HEK293T (cell line): ENCODE data around the gene OLFML3.

Source experiments
- CTCF ChIA-PET: fragments of 350-600 bp; formaldehyde crosslinking; extraction: SDS; loops from one replicate; lab custom pipeline; 2021; ENCODE audit warnings: antibody characterized with exemption, inconsistent platforms; lab: Yijun Ruan, JAX
- POLR2A ChIA-PET: fragments of 350-600 bp; formaldehyde crosslinking; extraction: SDS; loops from one replicate; lab custom pipeline; 2020; ENCODE audit warnings: antibody characterized with exemption, inconsistent platforms; lab: Yijun Ruan, JAX
- DNase-seq: peaks from one replicate; pipeline ENCODE4 v3.0.0; 2012; ENCODE audit warnings: mixed read lengths; ENCODE audit errors: extremely low spot score
- ARNT ChIP-seq: fragments of 450-650 bp; IDR thresholded peaks from 2 replicates; pipeline ENCODE4 v1.6.1; 2017; ENCODE audit warnings: mild to moderate bottlenecking
- BHLHE40 ChIP-seq: fragments of 450-650 bp; IDR thresholded peaks from 2 replicates; pipeline ENCODE4 v1.6.1; 2016; ENCODE audit warnings: mild to moderate bottlenecking, moderate library complexity, borderline replicate concordance
- CTBP1 ChIP-seq: fragments of 450-650 bp; IDR thresholded peaks from 2 replicates; pipeline ENCODE4 v1.6.1; 2016; ENCODE audit warnings: borderline replicate concordance
- ELF4 ChIP-seq: fragments of 450-650 bp; IDR thresholded peaks from 2 replicates; pipeline ENCODE4 v1.6.1; 2017; ENCODE audit warnings: antibody characterized with exemption
- FOXA1 ChIP-seq: fragments of 450-650 bp; IDR thresholded peaks from 2 replicates; pipeline ENCODE4 v1.6.1; 2016; ENCODE audit warnings: mild to moderate bottlenecking
- FOXK2 ChIP-seq: fragments of 450-650 bp; IDR thresholded peaks from 2 replicates; pipeline ENCODE4 v1.6.1; 2016; ENCODE audit warnings: mild to moderate bottlenecking
- FOXM1 ChIP-seq: fragments of 450-650 bp; IDR thresholded peaks from 2 replicates; pipeline ENCODE4 v1.6.1; 2017; ENCODE audit warnings: mild to moderate bottlenecking, borderline replicate concordance
- HDGF ChIP-seq: fragments of 450-650 bp; IDR thresholded peaks from 2 replicates; pipeline ENCODE4 v1.6.1; 2017; ENCODE audit warnings: antibody characterized with exemption, borderline replicate concordance
- L3MBTL2 ChIP-seq: fragments of 450-650 bp; conservative IDR thresholded peaks from 2 replicates; pipeline ENCODE4 v1.6.1; 2016; ENCODE audit warnings: mild to moderate bottlenecking
- LEF1 ChIP-seq: fragments of 450-650 bp; IDR thresholded peaks from 2 replicates; pipeline ENCODE4 v1.6.1; 2017; ENCODE audit warnings: mild to moderate bottlenecking, borderline replicate concordance
- NFRKB ChIP-seq: fragments of 450-650 bp; IDR thresholded peaks from 2 replicates; pipeline ENCODE4 v1.6.1; 2016; ENCODE audit warnings: mild to moderate bottlenecking, moderate library complexity
- PKNOX1 ChIP-seq: fragments of 450-650 bp; IDR thresholded peaks from 2 replicates; pipeline ENCODE4 v1.6.1; 2016
- SP1 ChIP-seq: fragments of 450-650 bp; IDR thresholded peaks from 2 replicates; pipeline ENCODE4 v1.6.1; 2017
- SUZ12 ChIP-seq: fragments of 450-650 bp; IDR thresholded peaks from 2 replicates; pipeline ENCODE4 v1.6.1; 2016; ENCODE audit warnings: mild to moderate bottlenecking
- TARDBP ChIP-seq: fragments of 450-650 bp; IDR thresholded peaks from 2 replicates; pipeline ENCODE4 v1.6.1; 2016
- ZNF384 ChIP-seq: fragments of 450-650 bp; IDR thresholded peaks from 2 replicates; pipeline ENCODE4 v1.6.1; 2016

OLFML3 gene

GRCh38 chr1:113986802-113987201 lies 7.5 kb downstream of the OLFML3 start:
- DNase-seq = no peak
- ChIA-PET CTCF (no interaction called here), POLR2A (no interaction called here)
- TF ChIP-seq ARNT = no peak
- no peak for TF ChIP-seq HDGF
- no peak for TF ChIP-seq TARDBP
- no peak for TF ChIP-seq PKNOX1
- TF ChIP-seq SUZ12 = no peak
- no peak for TF ChIP-seq LEF1
- no peak for TF ChIP-seq L3MBTL2
- TF ChIP-seq SP1 = no peak
- TF ChIP-seq FOXK2 = no peak
- no peak for TF ChIP-seq NFRKB
- no peak for TF ChIP-seq BHLHE40
- no peak for TF ChIP-seq ZNF384
- TF ChIP-seq FOXA1 = no peak
- no peak for TF ChIP-seq CTBP1

GRCh38 chr1:113987259-113987658 lies 8.0 kb downstream of the OLFML3 start:
- DNase-seq = no peak
- TF ChIP-seq FOXM1 (no peak), CTBP1 (no peak), SUZ12 (no peak), FOXK2 (no peak), LEF1 (no peak)
- ChIA-PET CTCF (no interaction called here), POLR2A (no interaction called here)

- POLR2A ChIA-PET = interaction anchor here (0.6 kb wide), 1 partner anchor 61 kb away, joined by 3 read pairs; no protein-coding TSS in a partner anchor
- CTCF ChIA-PET = interaction anchor here (2.0 kb wide), 1 partner anchor 12 kb away, joined by 9 read pairs; the partner anchor contains the start of gene OLFML3
- DNase-seq = no peak
- peak; percentile 80 for TF ChIP-seq PKNOX1
- TF ChIP-seq FOXK2 = no peak
- TF ChIP-seq L3MBTL2 = no peak
- TF ChIP-seq FOXA1 = no peak
These were observed 11.3 kb downstream of the OLFML3 start for GRCh38 chr1:113990530-113990929.

- CTCF ChIA-PET = no interaction called here
- no peak for DNase-seq
- POLR2A ChIA-PET = interaction anchor here (0.6 kb wide), 1 partner anchor 61 kb away, joined by 3 read pairs; no protein-coding TSS in a partner anchor
- TF ChIP-seq FOXK2 = no peak
- TF ChIP-seq LEF1 = no peak
- no peak for TF ChIP-seq BHLHE40
- no peak for TF ChIP-seq ZNF384
- no peak; the same call in 1 of the 2 replicates for TF ChIP-seq L3MBTL2
- no peak for TF ChIP-seq HDGF
- TF ChIP-seq CTBP1 = no peak
- TF ChIP-seq NFRKB = no peak
- TF ChIP-seq FOXA1 = no peak
- no peak for TF ChIP-seq SP1
- TF ChIP-seq ARNT = no peak
- no peak for TF ChIP-seq TARDBP
- no peak for TF ChIP-seq PKNOX1
These were observed 11.7 kb downstream of the OLFML3 start for GRCh38 chr1:113990961-113991360.

GRCh38 chr1:113991467-113991997 lies 12.3 kb downstream of the OLFML3 start:
- ChIA-PET POLR2A (no interaction called here), CTCF (no interaction called here)
- TF ChIP-seq PKNOX1 = peak; percentile 95
- TF ChIP-seq NFRKB = no peak
- 0 out of 2 replicates have a peak, but pooled peaks have one; percentile 30 for TF ChIP-seq ZNF384
- TF ChIP-seq HDGF = no peak
- peak; percentile 59 for TF ChIP-seq FOXM1
- no peak for TF ChIP-seq SUZ12
- TF ChIP-seq FOXA1 = no peak
- TF ChIP-seq CTBP1 = peak; percentile 91
- 0 out of 2 replicates have a peak, but pooled peaks have one; percentile 27 for TF ChIP-seq TARDBP
- DNase-seq = peak; percentile 64

GRCh38 chr1:113993072-113993471 lies 13.8 kb downstream of the OLFML3 start:
- CTCF ChIA-PET = interaction anchor here (0.6 to 1.2 kb wide), 2 partner anchors 14 to 290 kb away, joined by 4 to 5 read pairs; partner anchors contain the start of gene OLFML3
- POLR2A ChIA-PET = no interaction called here
- TF ChIP-seq SP1 = no peak
- no peak for TF ChIP-seq L3MBTL2
- TF ChIP-seq CTBP1 = no peak
- no peak for TF ChIP-seq ZNF384
- no peak for DNase-seq

- CTCF ChIA-PET = interaction anchor here (0.6 to 0.7 kb wide), 2 partner anchors 30 to 290 kb away, joined by 3 to 5 read pairs; no protein-coding TSS in a partner anchor
- POLR2A ChIA-PET = no interaction called here
- no peak for DNase-seq
- TF ChIP-seq FOXM1 (no peak), HDGF (no peak), SP1 (no peak), LEF1 (no peak), NFRKB (no peak), ARNT (no peak), ELF4 (no peak), ZNF384 (no peak), BHLHE40 (no peak), FOXK2 (no peak), FOXA1 (no peak), SUZ12 (no peak), CTBP1 (no peak), L3MBTL2 (no peak), PKNOX1 (no peak), TARDBP (no peak)
These were observed 14.5 kb downstream of the OLFML3 start for GRCh38 chr1:113993766-113994165.
